Measurements from ENCODE around the gene LDLRAD3.

LDLRAD3 gene

GRCh38 chr11:35962369-35963138 lies 18.7 kb downstream of the LDLRAD3 start:
- ATAC-seq, result no peak

GRCh38 chr11:35963911-35964310 lies 20.0 kb downstream of the LDLRAD3 start:
- DNase-seq, result no peak

More at GRCh38 chr11:35962369-35963138, 18.7 kb downstream of the LDLRAD3 start:
- no peak for DNase-seq

DNA sequence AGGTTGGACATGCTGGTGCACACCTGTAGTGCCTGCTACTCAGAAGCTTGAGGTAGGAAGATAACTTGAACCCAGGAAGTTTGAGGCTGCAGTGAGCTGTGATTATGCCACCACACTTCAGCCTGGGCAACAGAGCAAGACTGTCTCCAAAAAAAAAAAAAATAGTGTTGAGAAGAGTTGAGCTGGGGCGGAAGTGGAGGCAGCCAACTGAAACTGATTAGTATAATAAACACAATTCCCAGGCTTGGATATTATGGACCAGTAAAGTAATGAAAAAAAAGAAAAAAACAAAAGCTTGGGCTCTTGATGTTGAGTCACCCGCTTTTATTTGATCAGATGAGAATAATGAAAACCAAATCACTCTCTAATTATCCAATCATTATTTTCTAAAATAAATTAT lies 21.0 kb downstream of the LDLRAD3 start:
- ATAC-seq (no peak), DNase-seq (no peak)

More at GRCh38 chr11:35963911-35964310, 20.0 kb downstream of the LDLRAD3 start:
- ATAC-seq, result no peak

GRCh38 chr11:35967042-35967441 lies 23.2 kb downstream of the LDLRAD3 start:
- no peak for ATAC-seq

GRCh38 chr11:35968386-35969088 lies 24.7 kb downstream of the LDLRAD3 start:
- DNase-seq (no peak), ATAC-seq (no peak)

More at GRCh38 chr11:35967042-35967441, 23.2 kb downstream of the LDLRAD3 start:
- DNase-seq, result no peak

- no peak for ATAC-seq
- DNase-seq, result no peak
Observed at GRCh38 chr11:35969089-35970042, 25.5 kb downstream of the LDLRAD3 start.

DNA sequence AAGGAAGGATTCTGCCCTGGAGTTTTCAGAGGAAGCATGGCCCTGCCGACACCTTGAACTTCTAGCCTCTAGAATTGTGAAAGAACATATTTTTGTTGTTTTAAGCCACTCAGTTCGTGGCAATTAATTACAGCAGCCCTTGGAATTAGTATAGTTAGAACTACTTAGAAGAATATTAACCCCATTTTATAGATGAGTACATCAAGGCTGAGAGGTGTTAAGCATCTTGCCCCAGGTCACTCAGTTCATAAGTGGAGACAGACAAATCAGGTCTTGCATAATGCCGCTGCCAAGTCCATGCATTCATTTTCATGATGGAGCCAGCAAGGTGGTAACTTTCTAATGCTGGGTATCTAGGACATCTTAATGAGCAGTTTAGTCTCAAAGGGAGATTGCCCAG lies 26.6 kb downstream of the LDLRAD3 start:
- ATAC-seq (no peak), DNase-seq (no peak)

GRCh38 chr11:35971841-35972422 lies 28.1 kb downstream of the LDLRAD3 start:
- ATAC-seq (no peak), DNase-seq (no peak)

DNA sequence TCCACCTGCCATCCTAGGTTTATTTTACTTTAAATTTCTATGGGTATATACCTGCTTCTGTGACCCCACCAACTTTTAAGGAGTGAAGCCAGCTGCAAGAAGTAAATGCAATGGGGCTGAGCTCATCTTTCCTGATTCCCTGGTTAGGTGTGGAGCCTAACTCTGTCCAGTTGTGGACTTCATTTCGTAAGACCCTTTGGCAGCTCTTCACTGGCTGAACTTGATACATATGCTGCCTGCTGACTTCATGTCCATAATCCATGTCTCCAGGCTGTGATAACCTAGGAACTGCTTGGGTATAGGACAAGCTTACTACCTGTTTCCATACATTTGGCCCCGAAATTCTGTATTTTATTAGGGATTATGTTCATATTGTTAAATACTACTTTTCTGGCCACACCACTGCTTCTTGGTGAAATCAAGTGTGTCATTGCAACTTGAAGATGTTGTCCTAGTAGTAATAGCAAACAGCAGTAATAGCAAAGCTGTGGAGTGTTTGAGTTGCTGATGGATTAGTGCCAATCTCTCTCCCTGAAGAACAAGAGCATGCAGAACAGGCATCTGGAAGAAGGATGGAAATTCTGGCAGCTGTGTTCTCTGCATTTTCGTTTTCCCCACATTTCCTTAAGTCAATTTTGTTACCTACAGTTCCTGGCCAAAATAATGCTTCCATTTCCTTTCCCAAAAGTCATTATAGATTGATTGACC lies 31.2 kb downstream of the LDLRAD3 start:
- ATAC-seq (no peak), DNase-seq (no peak)

GRCh38 chr11:35976434-35976833 lies 32.6 kb downstream of the LDLRAD3 start:
- DNase-seq, result no peak

GRCh38 chr11:35978183-35978582 lies 34.3 kb downstream of the LDLRAD3 start:
- ATAC-seq (no peak), DNase-seq (no peak)

More at GRCh38 chr11:35976434-35976833, 32.6 kb downstream of the LDLRAD3 start:
- no peak for ATAC-seq

DNA sequence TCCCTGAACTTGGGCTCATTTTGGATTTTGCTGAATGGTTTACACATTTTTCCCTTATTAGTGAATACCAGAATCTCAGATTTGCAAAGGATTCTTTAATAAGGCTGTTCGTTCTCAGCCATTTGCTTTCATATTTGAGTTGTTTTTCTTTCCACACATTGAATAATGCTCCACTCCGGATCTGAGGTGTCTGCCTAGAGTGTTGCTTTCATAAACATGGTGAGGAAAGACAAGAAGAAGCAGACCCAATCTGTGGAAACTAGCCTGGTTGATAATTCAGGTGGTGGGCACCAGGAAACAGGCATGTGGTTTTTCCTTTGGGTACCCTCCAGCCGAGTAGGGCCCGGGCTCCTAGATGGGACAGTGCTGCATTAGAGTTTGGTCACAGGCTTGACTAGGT lies 35.0 kb downstream of the LDLRAD3 start:
- ATAC-seq (no peak), DNase-seq (no peak)

GRCh38 chr11:35980686-35981390 lies 37.0 kb downstream of the LDLRAD3 start:
- no peak for ATAC-seq
- no peak for DNase-seq

- no peak for DNase-seq
- no peak for ATAC-seq
Observed at GRCh38 chr11:35981581-35981980, 37.7 kb downstream of the LDLRAD3 start.

GRCh38 chr11:35982061-35982460 lies 38.2 kb downstream of the LDLRAD3 start:
- ATAC-seq, result no peak
- no peak for DNase-seq

GRCh38 chr11:35983981-35984380 lies 40.1 kb downstream of the LDLRAD3 start:
- DNase-seq (no peak), ATAC-seq (no peak)

- DNase-seq (no peak), ATAC-seq (no peak)
Observed at GRCh38 chr11:35986947-35987346, 43.1 kb downstream of the LDLRAD3 start.

DNA sequence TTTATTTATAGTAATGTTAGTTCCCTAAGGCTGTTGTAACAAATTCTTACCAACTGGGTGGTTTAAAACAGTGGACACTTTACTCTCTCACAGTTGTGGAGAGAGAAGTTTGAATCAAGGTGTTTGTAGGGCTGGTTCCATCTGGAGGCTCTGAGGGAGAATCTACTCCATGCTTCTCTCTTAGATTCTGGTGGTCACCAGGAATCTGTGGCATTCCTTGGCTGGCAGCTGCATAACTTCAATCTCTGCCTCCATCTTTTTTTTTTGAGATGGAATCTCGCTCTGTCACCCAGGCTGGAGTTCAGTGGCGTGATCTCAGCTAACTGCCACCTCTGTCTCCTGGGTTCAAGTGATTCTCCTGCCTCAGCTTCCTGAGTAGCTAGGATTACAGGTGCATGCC lies 46.3 kb downstream of the LDLRAD3 start:
- DNase-seq (no peak), ATAC-seq (no peak)

- DNase-seq (no peak), ATAC-seq (no peak)
Observed at GRCh38 chr11:35990816-35991215, 47.0 kb downstream of the LDLRAD3 start.

GRCh38 chr11:35992548-35992947 lies 48.7 kb downstream of the LDLRAD3 start:
- no peak for ATAC-seq
- DNase-seq, result no peak

DNA sequence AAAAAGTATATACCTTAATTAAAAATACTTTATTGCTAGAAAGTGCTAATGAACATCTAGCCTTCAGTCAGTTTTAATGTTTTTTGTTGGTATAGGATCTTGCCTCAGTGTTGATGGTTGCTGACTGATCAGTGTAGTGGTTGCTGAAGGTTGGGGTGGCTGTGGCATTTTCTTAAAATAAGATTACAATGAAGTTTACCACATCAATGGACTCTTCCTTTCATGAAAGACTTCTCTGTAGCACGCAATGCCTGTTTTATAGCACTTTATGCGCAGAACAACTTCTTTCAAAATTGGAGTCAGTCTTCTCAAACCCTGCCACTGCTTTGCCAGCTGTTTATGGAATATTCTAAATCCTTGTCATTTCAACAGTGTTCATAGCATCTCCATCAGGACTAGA lies 50.6 kb downstream of the LDLRAD3 start:
- ATAC-seq (no peak), DNase-seq (no peak)
